H9 (cell line): ENCODE results near the gene LAMB4. TPM values are rescaled to one million over a fixed set of nuclear protein-coding genes. Genes with fewer than 3 reads are reported as not detected.
A peak's percentile ranks its signal among the peaks of the same experiment; 100 is the strongest.

Experiments
- DNase-seq: peaks from one replicate; pipeline ENCODE4 v3.0.0-alpha.2; 2017
- H2AFZ ChIP-seq: one replicate; pipeline ENCODE4 v1.6.1; 2013; ENCODE audit warnings: mild to moderate bottlenecking, low read length, control low read depth, moderate library complexity
- H2AK5ac ChIP-seq: 2 replicates; pipeline ENCODE4 v1.6.1; 2013; ENCODE audit warnings: low read length, control low read depth, mixed read lengths; ENCODE audit not compliant: insufficient read length
- H2BK120ac ChIP-seq: one replicate; pipeline ENCODE4 v1.6.1; 2013; ENCODE audit warnings: low read depth, mild to moderate bottlenecking, low read length, control low read depth, inconsistent platforms; ENCODE audit not compliant: poor library complexity, severe bottlenecking
- H2BK12ac ChIP-seq: 2 replicates; pipeline ENCODE4 v1.6.1; 2013; ENCODE audit warnings: low read length, control low read depth, mixed read lengths, low read depth; ENCODE audit not compliant: insufficient read length
- H2BK15ac ChIP-seq: 2 replicates; pipeline ENCODE4 v1.6.1; 2013; ENCODE audit warnings: low read depth, low read length, control low read depth
- H2BK20ac ChIP-seq: one replicate; pipeline ENCODE4 v1.6.1; 2013; ENCODE audit warnings: low read depth, mild to moderate bottlenecking, low read length, control low read depth, inconsistent platforms; ENCODE audit not compliant: poor library complexity, severe bottlenecking
- H2BK5ac ChIP-seq: 2 replicates; pipeline ENCODE4 v1.6.1; 2013; ENCODE audit warnings: low read length, control low read depth, mixed read lengths; ENCODE audit not compliant: insufficient read length
- H3K14ac ChIP-seq: 2 replicates; pipeline ENCODE4 v1.6.1; 2013; ENCODE audit warnings: low read length, control low read depth; ENCODE audit not compliant: insufficient read depth
- H3K18ac ChIP-seq: 2 replicates; pipeline ENCODE4 v1.6.1; 2013; ENCODE audit warnings: low read depth, mild to moderate bottlenecking, mixed read lengths, low read length, control low read depth; ENCODE audit not compliant: insufficient read length
- H3K23ac ChIP-seq: 2 replicates; pipeline ENCODE4 v1.6.1; 2013; ENCODE audit warnings: low read length, control low read depth, mixed read lengths, low read depth; ENCODE audit not compliant: insufficient read length
- H3K23me2 ChIP-seq: 2 replicates; pipeline ENCODE4 v1.6.1; 2013; ENCODE audit warnings: low read depth, mild to moderate bottlenecking, mixed read lengths, low read length, control low read depth; ENCODE audit not compliant: insufficient read length, poor library complexity, severe bottlenecking
- H3K27ac ChIP-seq: 2 replicates; pipeline ENCODE4 v1.5.1; 2013; ENCODE audit warnings: low read length, control low read depth, mixed read lengths, low read depth; ENCODE audit not compliant: insufficient read length
- H3K27me3 ChIP-seq: 2 replicates; pipeline ENCODE4 v1.6.1; 2013; ENCODE audit warnings: low read length, control low read depth, inconsistent platforms; ENCODE audit not compliant: insufficient read depth
- H3K4ac ChIP-seq: 2 replicates; pipeline ENCODE4 v1.6.1; 2013; ENCODE audit warnings: low read depth, mild to moderate bottlenecking, control low read depth, inconsistent platforms, low read length, moderate library complexity
- H3K4me1 ChIP-seq: 2 replicates; pipeline ENCODE4 v1.6.1; 2013; ENCODE audit warnings: low read length, control low read depth, inconsistent platforms; ENCODE audit not compliant: insufficient read depth
- H3K4me2 ChIP-seq: 2 replicates; pipeline ENCODE4 v1.6.1; 2013; ENCODE audit warnings: low read length, control low read depth, mixed read lengths; ENCODE audit not compliant: insufficient read length, insufficient read depth
- H3K56ac ChIP-seq: 2 replicates; pipeline ENCODE4 v1.6.1; 2013; ENCODE audit warnings: low read depth, mild to moderate bottlenecking, mixed read lengths, low read length, control low read depth; ENCODE audit not compliant: insufficient read length
- H3K79me1 ChIP-seq: 2 replicates; pipeline ENCODE4 v1.6.1; 2013; ENCODE audit warnings: low read depth, mild to moderate bottlenecking, moderate library complexity, low read length, control low read depth, inconsistent platforms; ENCODE audit not compliant: insufficient read depth, poor library complexity, severe bottlenecking
- H3K79me2 ChIP-seq: 2 replicates; pipeline ENCODE4 v1.6.1; 2013; ENCODE audit warnings: low read length, control low read depth, inconsistent platforms; ENCODE audit not compliant: insufficient read depth
- H3K9ac ChIP-seq: 2 replicates; pipeline ENCODE4 v1.6.1; 2013; ENCODE audit warnings: low read length, control low read depth, mixed read lengths; ENCODE audit not compliant: insufficient read length; ENCODE audit errors: extremely low read depth
- H3K9me3 ChIP-seq: one replicate; pipeline ENCODE4 v1.6.1; 2013; ENCODE audit warnings: low read depth, low read length, inconsistent platforms; ENCODE audit not compliant: control insufficient read depth
- H3T11ph ChIP-seq: one replicate; pipeline ENCODE4 v1.6.1; 2013; ENCODE audit warnings: mild to moderate bottlenecking, low read length, control low read depth, inconsistent platforms
- H4K20me1 ChIP-seq: one replicate; pipeline ENCODE4 v1.6.1; 2013; ENCODE audit not compliant: control insufficient read depth, insufficient read length, insufficient read depth
- H4K5ac ChIP-seq: 2 replicates; pipeline ENCODE4 v1.6.1; 2013; ENCODE audit warnings: low read depth, mild to moderate bottlenecking, mixed read lengths, low read length, control low read depth; ENCODE audit not compliant: insufficient read length
- H4K8ac ChIP-seq: replicated peaks from 2 replicates; pipeline ENCODE4 v1.6.1; 2013; ENCODE audit warnings: low read length, control low read depth, mixed read lengths, low read depth; ENCODE audit not compliant: insufficient read length
- H4K91ac ChIP-seq: 2 replicates; pipeline ENCODE4 v1.6.1; 2013; ENCODE audit warnings: low read depth, mild to moderate bottlenecking, moderate library complexity, mixed read lengths, low read length, control low read depth; ENCODE audit not compliant: insufficient read length
- H3K27ac Mint-ChIP-seq, 3 experiments: 2 replicates in 2 of 3; 3 replicates in 1 of 3; pipeline ENCODE4 v1.8.0; 2020 to 2021; ENCODE audit warnings: mixed read lengths in 3 of 3, mild to moderate bottlenecking in 1 of 3, moderate library complexity in 1 of 3
- H3K27me3 Mint-ChIP-seq: 2 replicates; pipeline ENCODE4 v1.8.0; 2021; ENCODE audit warnings: low read depth, mild to moderate bottlenecking, moderate library complexity, mixed read lengths
- H3K36me3 Mint-ChIP-seq, 3 experiments: 2 replicates in 2 of 3; 3 replicates in 1 of 3; pipeline ENCODE4 v1.8.0; 2020 to 2021; ENCODE audit warnings: low read depth in 3 of 3, mixed read lengths in 3 of 3; ENCODE audit not compliant: insufficient read depth in 1 of 3
- H3K4me1 Mint-ChIP-seq, 2 experiments: 2 replicates each; pipeline ENCODE4 v1.8.0; 2020; ENCODE audit warnings: mixed read lengths in 2 of 2
- H3K4me3 Mint-ChIP-seq, 2 experiments: 2 replicates in 1 of 2; 3 replicates in 1 of 2; pipeline ENCODE4 v1.8.0; 2020 to 2021; ENCODE audit warnings: mild to moderate bottlenecking in 2 of 2, mixed read lengths in 2 of 2, moderate library complexity in 1 of 2
- H3K9me3 Mint-ChIP-seq, 2 experiments: 2 replicates in 1 of 2; 3 replicates in 1 of 2; pipeline ENCODE4 v1.8.0; 2020; ENCODE audit warnings: mild to moderate bottlenecking in 2 of 2, mixed read lengths in 2 of 2, moderate library complexity in 1 of 2
- WGBS: extraction: QIAGEN DNeasy Blood & Tissue Kit; methylation state at CpG from one replicate; pipeline ENCODE4 v1.1.7; 2013; ENCODE audit warnings: missing lambda C conversion rate, low lambda C conversion rate, mixed read lengths; ENCODE audit not compliant: insufficient read length; ENCODE audit errors: extremely low coverage; 5-methylcytosine and 5-hydroxymethylcytosine counted together
- total RNA-seq: library from RNA; stranded (reverse); gene quantifications from 2 replicates; pipeline ENCODE4 v1.2.1, GENCODE V29; 2021
- TF ChIP-seq, protein P1 (sequence below): fragments of 200-600 bp; sonication (generic); conservative IDR thresholded peaks from 3 replicates; pipeline ENCODE4 v1.8.0; 2021; ENCODE audit warnings: antibody characterized with exemption, mild to moderate bottlenecking

Gene LAMB4
- total RNA-seq, 1 experiment from 2014 or later, result not detected

DNA sequence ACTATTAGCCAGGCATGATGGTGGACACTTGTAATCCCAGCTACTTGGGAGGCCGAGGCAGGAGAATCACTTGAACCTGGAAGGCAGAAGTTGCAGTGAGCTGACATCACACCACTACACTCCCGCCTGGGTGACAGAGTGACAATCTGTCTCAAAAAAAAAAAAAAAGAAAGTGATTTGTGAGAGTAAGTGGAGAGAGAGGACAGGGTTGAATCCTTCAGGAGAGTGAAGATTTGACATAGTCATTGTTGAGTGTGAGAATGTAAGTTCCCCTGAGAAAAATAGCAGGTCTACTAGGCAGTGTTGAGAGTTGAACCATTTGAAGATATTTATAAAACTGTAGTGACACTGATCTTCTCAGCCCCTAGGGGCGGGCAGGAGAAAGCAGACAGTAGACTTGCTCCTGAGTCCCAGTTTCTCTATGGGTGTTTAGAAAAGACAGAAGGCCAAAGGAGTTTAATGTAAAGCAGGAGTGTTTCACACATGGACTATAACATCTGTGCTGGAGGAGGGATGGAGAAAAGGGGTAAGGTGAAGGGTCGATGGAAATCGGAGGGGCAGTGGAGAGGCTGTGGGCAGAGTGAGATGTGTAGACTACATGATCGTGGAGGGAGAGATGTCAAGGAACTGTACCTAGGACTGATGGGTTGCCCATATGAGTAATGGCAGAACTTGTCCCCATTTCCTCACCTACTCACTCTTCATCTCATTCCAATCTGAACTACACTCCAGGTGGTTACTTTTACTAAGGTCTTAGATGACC lies 13.7 kb upstream of the LAMB4 start:
- H3K9me3 Mint-ChIP-seq, result no peaks in the 10 kb centered on the region
- no peak overlapping the region for H2BK120ac ChIP-seq
- H2BK20ac ChIP-seq, result no peak overlapping the region
- WGBS, result no CpG with 5 or more reads among the region's 6 CpGs
- no peaks in the 10 kb centered on the region for H3K9me3 ChIP-seq
- H4K20me1 ChIP-seq, result no peaks in the 10 kb centered on the region
- no peak overlapping the region for H3K56ac ChIP-seq
- no peaks in the 10 kb centered on the region for H3K79me2 ChIP-seq
- H4K91ac ChIP-seq, result no peak overlapping the region
- H3K36me3 Mint-ChIP-seq, result no peaks in the 10 kb centered on the region
- H4K8ac ChIP-seq, result no peak overlapping the region
- H3T11ph ChIP-seq, result no peak overlapping the region
- H3K9ac ChIP-seq, result no peak overlapping the region
- no peak overlapping the region for H3K4me3 Mint-ChIP-seq
- H2AK5ac ChIP-seq, result no peak overlapping the region
- H3K18ac ChIP-seq, result no peak overlapping the region
- H3K4me2 ChIP-seq, result no peak overlapping the region
- H3K79me1 ChIP-seq, result no peaks in the 10 kb centered on the region
- no peak overlapping the region for H2BK15ac ChIP-seq
- H4K5ac ChIP-seq, result no peak overlapping the region
- no peak overlapping the region for H2BK5ac ChIP-seq
- H3K27ac ChIP-seq, result no peak overlapping the region
- no peak overlapping the region for H3K27ac Mint-ChIP-seq
- no peak overlapping the region for H3K14ac ChIP-seq
- H3K4me1 Mint-ChIP-seq, result peaks cover 3 to 5% of the 10 kb centered on the region in 2 experiments; a peak in 3 of 4 replicates
- no peak overlapping the region for H3K4ac ChIP-seq
- no peaks in the 10 kb centered on the region for H3K4me1 ChIP-seq
- no peak for DNase-seq
- 0 out of 2 replicates have a peak, but pooled peaks cover 3% of the 10 kb centered on the region for H3K27me3 Mint-ChIP-seq
- no peak overlapping the region for H2AFZ ChIP-seq
- H3K23ac ChIP-seq, result no peak overlapping the region
- TF ChIP-seq, protein P1, sequence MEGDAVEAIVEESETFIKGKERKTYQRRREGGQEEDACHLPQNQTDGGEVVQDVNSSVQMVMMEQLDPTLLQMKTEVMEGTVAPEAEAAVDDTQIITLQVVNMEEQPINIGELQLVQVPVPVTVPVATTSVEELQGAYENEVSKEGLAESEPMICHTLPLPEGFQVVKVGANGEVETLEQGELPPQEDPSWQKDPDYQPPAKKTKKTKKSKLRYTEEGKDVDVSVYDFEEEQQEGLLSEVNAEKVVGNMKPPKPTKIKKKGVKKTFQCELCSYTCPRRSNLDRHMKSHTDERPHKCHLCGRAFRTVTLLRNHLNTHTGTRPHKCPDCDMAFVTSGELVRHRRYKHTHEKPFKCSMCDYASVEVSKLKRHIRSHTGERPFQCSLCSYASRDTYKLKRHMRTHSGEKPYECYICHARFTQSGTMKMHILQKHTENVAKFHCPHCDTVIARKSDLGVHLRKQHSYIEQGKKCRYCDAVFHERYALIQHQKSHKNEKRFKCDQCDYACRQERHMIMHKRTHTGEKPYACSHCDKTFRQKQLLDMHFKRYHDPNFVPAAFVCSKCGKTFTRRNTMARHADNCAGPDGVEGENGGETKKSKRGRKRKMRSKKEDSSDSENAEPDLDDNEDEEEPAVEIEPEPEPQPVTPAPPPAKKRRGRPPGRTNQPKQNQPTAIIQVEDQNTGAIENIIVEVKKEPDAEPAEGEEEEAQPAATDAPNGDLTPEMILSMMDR, result peak; percentile 30; the same call in 1 of the 3 replicates
- H2BK12ac ChIP-seq, result no peak overlapping the region
- peaks cover 3% of the 10 kb centered on the region for H3K23me2 ChIP-seq
- H3K27me3 ChIP-seq, result no peaks in the 10 kb centered on the region
